CD8-positive, alpha-beta memory T cell (primary cell): Measurements from ENCODE around the gene ENG. TPM values are rescaled to one million over a fixed set of nuclear protein-coding genes. Genes with fewer than 3 reads are reported as not detected.
A peak's percentile ranks its signal among the peaks of the same experiment; 100 is the strongest.

Experiments
- CTCF ChIA-PET: fragments of 350-600 bp; sonication (Branson Sonifier 250); formaldehyde crosslinking; loops from one replicate; lab custom pipeline; 2021; ENCODE audit warnings: antibody characterized with exemption; lab: Charles Lee
- POLR2A ChIA-PET: fragments of 350-600 bp; sonication (Branson Sonifier 250); formaldehyde crosslinking; loops from one replicate; lab custom pipeline; 2021; ENCODE audit warnings: antibody characterized with exemption; lab: Charles Lee
- DNase-seq, 5 donors: peaks; one replicate each; pipeline versions ENCODE4 v3.0.0 to v3.0.0-alpha.2; 2020 to 2022; ENCODE audit warnings: mixed read lengths in 1 of 5
- H3K27ac ChIP-seq: one replicate; pipeline ENCODE4 v1.7.0; 2013; ENCODE audit warnings: low read depth, mild to moderate bottlenecking, low read length, moderate library complexity
- H3K27me3 ChIP-seq: 2 replicates; pipeline ENCODE4 v1.7.0; 2013; ENCODE audit warnings: low read length, mild to moderate bottlenecking; ENCODE audit not compliant: insufficient read depth, poor library complexity, severe bottlenecking
- H3K36me3 ChIP-seq: 2 replicates; pipeline ENCODE4 v1.7.0; 2013; ENCODE audit warnings: mild to moderate bottlenecking, low read length, moderate library complexity; ENCODE audit not compliant: insufficient read depth
- H3K4me1 ChIP-seq: 2 replicates; pipeline ENCODE4 v1.7.0; 2013; ENCODE audit warnings: mild to moderate bottlenecking, low read length, moderate library complexity; ENCODE audit not compliant: insufficient read depth
- H3K4me3 ChIP-seq: 2 replicates; pipeline ENCODE4 v1.7.0; 2013; ENCODE audit warnings: mild to moderate bottlenecking, low read length
- H3K9me3 ChIP-seq: 2 replicates; pipeline ENCODE4 v1.7.0; 2013; ENCODE audit warnings: mild to moderate bottlenecking, low read length
- H3K27ac Mint-ChIP-seq, 8 donors: one replicate each; pipeline ENCODE4 v1.8.0; 2020 to 2021; ENCODE audit warnings: mixed read lengths in 8 of 8, mild to moderate bottlenecking in 6 of 8, inconsistent platforms in 3 of 8, moderate library complexity in 3 of 8
- H3K27me3 Mint-ChIP-seq, 2 donors: one replicate each; pipeline ENCODE4 v1.8.0; 2020 to 2021; ENCODE audit warnings: mixed read lengths in 2 of 2, mild to moderate bottlenecking in 1 of 2, moderate library complexity in 1 of 2
- H3K36me3 Mint-ChIP-seq, 3 donors: one replicate each; pipeline ENCODE4 v1.8.0; 2020 to 2021; ENCODE audit warnings: mixed read lengths in 3 of 3, inconsistent platforms in 1 of 3, mild to moderate bottlenecking in 1 of 3
- H3K4me1 Mint-ChIP-seq, 3 donors: one replicate each; pipeline ENCODE4 v1.8.0; 2020 to 2021; ENCODE audit warnings: mixed read lengths in 3 of 3, inconsistent platforms in 1 of 3, mild to moderate bottlenecking in 1 of 3
- H3K4me3 Mint-ChIP-seq, 7 donors: one replicate each; pipeline ENCODE4 v1.8.0; 2020 to 2021; ENCODE audit warnings: mixed read lengths in 7 of 7, mild to moderate bottlenecking in 6 of 7, moderate library complexity in 4 of 7, inconsistent platforms in 2 of 7
- H3K9me3 Mint-ChIP-seq, 5 donors: one replicate each; pipeline ENCODE4 v1.8.0; 2020 to 2022; ENCODE audit warnings: mixed read lengths in 5 of 5, mild to moderate bottlenecking in 3 of 5, moderate library complexity in 2 of 5, inconsistent platforms in 1 of 5
- polyA plus RNA-seq: library from polyadenylated mRNA; unstranded; fragments of 300-500 nt; fragmentation: Illumina TruSeq; gene quantifications from one replicate; pipeline ENCODE4 v1.2.3, GENCODE V29; 2021
- total RNA-seq, 2 experiments: library from RNA; stranded (reverse); gene quantifications; one replicate each; pipeline ENCODE4 v1.2.3, GENCODE V29; 2021

The ENG gene
- total and polyA plus RNA-seq, 3 experiments from 2014 or later: 7.9 to 19.3 (median 18.9) TPM

- peak overlapping the region; percentile 8 for H3K27ac ChIP-seq
- Mint-ChIP-seq H3K9me3 (no peaks in the 10 kb centered on the region), H3K4me3 (peak overlapping the region; percentile 33 to 81 (median 55)), H3K4me1 (peaks cover 72 to 87% (median 86%) of the 10 kb centered on the region in 3 donors), H3K36me3 (peaks cover 0 to 69% (median 8%) of the 10 kb centered on the region in 3 donors), H3K27me3 (peaks cover 0 to 1% of the 10 kb centered on the region in 2 donors), H3K27ac (peak overlapping the region; percentile 79 to 98 (median 88))
- ChIA-PET POLR2A (interaction anchor here (0.6 to 3.7 kb wide), 4 partner anchors 10 to 856 kb away, joined by 3 to 54 read pairs (median 6); partner anchors contain the start of gene CDK9), CTCF (interaction anchor here (1.3 to 4.5 kb wide), 7 partner anchors 9 to 101 kb away, joined by 3 to 27 read pairs (median 6); partner anchors contain the start of genes CDK9, SH2D3C and TOR2A)
- DNase-seq: no peak
- H3K9me3 ChIP-seq: no peaks in the 10 kb centered on the region
- H3K4me1 ChIP-seq: peaks cover 89% of the 10 kb centered on the region
- H3K27me3 ChIP-seq: no peaks in the 10 kb centered on the region
- H3K4me3 ChIP-seq: no peak overlapping the region
- peaks cover 19% of the 10 kb centered on the region for H3K36me3 ChIP-seq
Observed at GRCh38 chr9:127768698-127769097, 85.8 kb downstream of the ENG start.

- Histone ChIP-seq H3K36me3 (peaks cover 14% of the 10 kb centered on the region), H3K27ac (peak overlapping the region; percentile 8), H3K9me3 (no peaks in the 10 kb centered on the region), H3K4me3 (peak overlapping the region; percentile 38), H3K27me3 (no peaks in the 10 kb centered on the region), H3K4me1 (peaks cover 90% of the 10 kb centered on the region)
- ChIA-PET POLR2A (interaction anchor here (0.6 to 1.6 kb wide), 4 partner anchors 8 to 44 kb away, joined by 3 to 5 read pairs (median 4); no protein-coding TSS in a partner anchor), CTCF (interaction anchor here (0.9 to 3.7 kb wide), 10 partner anchors 8 to 268 kb away, joined by 3 to 27 read pairs (median 6); partner anchors contain the start of genes CDK9, SH2D3C, ST6GALNAC4 and TOR2A)
- Mint-ChIP-seq H3K4me3 (peak overlapping the region in 3 of 7 donors; percentile 44 to 79 (median 78)), H3K36me3 (peaks cover 0 to 70% (median 11%) of the 10 kb centered on the region in 3 donors), H3K9me3 (no peaks in the 10 kb centered on the region), H3K4me1 (peaks cover 78 to 90% (median 90%) of the 10 kb centered on the region in 3 donors), H3K27me3 (peaks cover 0 to 1% of the 10 kb centered on the region in 2 donors), H3K27ac (peak overlapping the region; percentile 79 to 98 (median 90))
- no peak for DNase-seq
Observed at GRCh38 chr9:127767909-127768331, 86.5 kb downstream of the ENG start.

DNA sequence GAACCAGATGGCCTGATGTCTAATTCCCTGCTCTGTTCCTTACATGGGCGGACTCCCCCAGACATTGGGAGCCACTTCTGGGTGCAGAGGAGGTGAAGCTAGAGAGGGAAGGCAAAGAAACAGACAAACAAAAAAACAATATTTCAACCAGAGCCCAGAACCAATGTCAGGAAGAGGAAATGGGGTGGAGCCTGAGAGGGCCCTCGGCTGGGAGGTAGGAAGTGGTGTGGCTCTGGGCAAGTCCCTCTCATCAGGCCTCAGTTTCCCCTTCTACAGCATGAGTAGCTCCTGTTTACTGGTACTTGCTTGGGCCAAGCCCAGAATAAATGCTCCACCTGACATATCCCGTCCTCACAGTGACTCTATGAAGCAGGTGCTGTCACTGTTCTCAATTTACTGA is 87.0 kb downstream of the ENG start:
- H3K4me1 ChIP-seq: peaks cover 89% of the 10 kb centered on the region
- peaks cover 0 to 70% (median 11%) of the 10 kb centered on the region in 3 donors for H3K36me3 Mint-ChIP-seq

GRCh38 chr9:127765418-127765817 is 89.0 kb downstream of the ENG start:
- Mint-ChIP-seq H3K4me3 (peak overlapping the region in 1 of 7 donors; percentile 45), H3K27me3 (peaks cover 0 to 3% of the 10 kb centered on the region in 2 donors), H3K9me3 (no peaks in the 10 kb centered on the region), H3K4me1 (peaks cover 73 to 94% (median 80%) of the 10 kb centered on the region in 3 donors), H3K36me3 (peaks cover 0 to 69% (median 11%) of the 10 kb centered on the region in 3 donors), H3K27ac (peak overlapping the region in 7 of 8 donors; percentile 68 to 96 (median 90))
- no peak overlapping the region for H3K27ac ChIP-seq
- peaks cover 14% of the 10 kb centered on the region for H3K36me3 ChIP-seq
- H3K4me1 ChIP-seq: peaks cover 73% of the 10 kb centered on the region
- DNase-seq: no peak
- H3K9me3 ChIP-seq: no peaks in the 10 kb centered on the region
- POLR2A ChIA-PET: no interaction called here
- no peak overlapping the region for H3K4me3 ChIP-seq
- H3K27me3 ChIP-seq: no peaks in the 10 kb centered on the region
- CTCF ChIA-PET: interaction anchor here (0.6 to 3.7 kb wide), 3 partner anchors 10 to 105 kb away, joined by 3 to 27 read pairs (median 15); partner anchors contain the start of gene CDK9

More for the DNA sequence above, 87.0 kb downstream of the ENG start:
- peak overlapping the region; percentile 0 to 81 (median 76) for H3K4me3 Mint-ChIP-seq
- peaks cover 0 to 3% of the 10 kb centered on the region in 2 donors for H3K27me3 Mint-ChIP-seq
- no peaks in the 10 kb centered on the region for H3K9me3 Mint-ChIP-seq
- H3K4me1 Mint-ChIP-seq: peaks cover 83 to 95% (median 93%) of the 10 kb centered on the region in 3 donors
- H3K36me3 ChIP-seq: peaks cover 9% of the 10 kb centered on the region
- DNase-seq: no peak
- ChIA-PET CTCF (interaction anchor here (0.9 to 3.7 kb wide), 10 partner anchors 8 to 268 kb away, joined by 3 to 27 read pairs (median 6); partner anchors contain the start of genes CDK9, SH2D3C, ST6GALNAC4 and TOR2A), POLR2A (interaction anchor here (0.6 to 1.6 kb wide), 6 partner anchors 9 to 224 kb away, joined by 3 to 5 read pairs (median 4); no protein-coding TSS in a partner anchor)
- H3K27ac Mint-ChIP-seq: peak overlapping the region; percentile 76 to 96 (median 91)
- no peaks in the 10 kb centered on the region for H3K9me3 ChIP-seq
- no peak overlapping the region for H3K27ac ChIP-seq
- peak overlapping the region; percentile 38 for H3K4me3 ChIP-seq
- H3K27me3 ChIP-seq: no peaks in the 10 kb centered on the region

Other genes starting within 250 kb of the ENG start
- 10 to 100 TPM; 14.5 to 15.2 TPM for gene STXBP1, start 242.4 kb downstream of the ENG start, total RNA-seq
- gene STXBP1, start 242.4 kb downstream of the ENG start, polyA plus RNA-seq: 8.2 TPM
- gene CFAP157, start 147.7 kb downstream of the ENG start, total RNA-seq: not detected
- gene CFAP157, start 147.7 kb downstream of the ENG start, polyA plus RNA-seq: 0.33 TPM
- 10 to 100 TPM; 34.4 to 35.9 TPM for gene PTRH1, start 139.0 kb downstream of the ENG start, total RNA-seq
- gene PTRH1, start 139.0 kb downstream of the ENG start, polyA plus RNA-seq: 40.7 TPM
- gene TTC16, start 138.6 kb downstream of the ENG start, total RNA-seq: 1 to 10 TPM; 1.6 to 1.8 TPM
- gene TTC16, start 138.6 kb downstream of the ENG start, polyA plus RNA-seq: 7.1 TPM
- gene TOR2A, start 119.4 kb downstream of the ENG start, total RNA-seq: 10 to 100 TPM; 30.7 to 33.7 TPM
- 37.0 TPM for gene TOR2A, start 119.4 kb downstream of the ENG start, polyA plus RNA-seq
- gene SH2D3C, start 76.0 kb downstream of the ENG start, total RNA-seq: 10 to 100 TPM; 13.9 to 14.1 TPM
- gene SH2D3C, start 76.0 kb downstream of the ENG start, polyA plus RNA-seq: 50.7 TPM
- gene CDK9, start 68.6 kb downstream of the ENG start, total RNA-seq: 100 to 1,000 TPM; 108 to 111 TPM
- 72.3 TPM for gene CDK9, start 68.6 kb downstream of the ENG start, polyA plus RNA-seq
- 100 to 1,000 TPM; 110 to 111 TPM for gene FPGS, start 51.8 kb downstream of the ENG start, total RNA-seq
- gene FPGS, start 51.8 kb downstream of the ENG start, polyA plus RNA-seq: 68.0 TPM
- 10 to 100 TPM; 15.8 to 20.0 TPM for gene AK1, start 23.0 kb upstream of the ENG start, total RNA-seq
- gene AK1, start 23.0 kb upstream of the ENG start, polyA plus RNA-seq: 0.23 TPM
- 10 to 100 TPM; 52.3 to 54.0 TPM for gene ST6GALNAC6, start 44.9 kb upstream of the ENG start, total RNA-seq
- gene ST6GALNAC6, start 44.9 kb upstream of the ENG start, polyA plus RNA-seq: 54.7 TPM
- gene ST6GALNAC4, start 62.4 kb upstream of the ENG start, total RNA-seq: 10 to 100 TPM; 32.9 to 43.2 TPM
- gene ST6GALNAC4, start 62.4 kb upstream of the ENG start, polyA plus RNA-seq: 28.7 TPM
- 1 to 10 TPM; 1.4 to 2.5 TPM for gene PIP5KL1, start 76.1 kb upstream of the ENG start, total RNA-seq
- 0.89 TPM for gene PIP5KL1, start 76.1 kb upstream of the ENG start, polyA plus RNA-seq
- gene DPM2, start 83.2 kb upstream of the ENG start, total RNA-seq: 10 to 100 TPM; 73.8 to 75.5 TPM
- 52.2 TPM for gene DPM2, start 83.2 kb upstream of the ENG start, polyA plus RNA-seq
- 10 to 100 TPM; 82.2 to 93.3 TPM for gene EEIG1, start 126.3 kb upstream of the ENG start, total RNA-seq
- gene EEIG1, start 126.3 kb upstream of the ENG start, polyA plus RNA-seq: 167 TPM
- gene NAIF1, start 212.7 kb upstream of the ENG start, total RNA-seq: 10 to 100 TPM; 13.1 to 14.0 TPM
- 13.5 TPM for gene NAIF1, start 212.7 kb upstream of the ENG start, polyA plus RNA-seq
- 10 to 100 TPM; 17.7 to 17.8 TPM for gene SLC25A25, start 213.6 kb upstream of the ENG start, total RNA-seq
- 19.8 TPM for gene SLC25A25, start 213.6 kb upstream of the ENG start, polyA plus RNA-seq